Cortex of kidney (tissue), 1 donor: Measurements from ENCODE around the gene RPL22.

ENCODE experiments used
- DNase-seq: peaks from one replicate; lab custom pipeline; 2025; lab: John Stamatoyannopoulos, UW

The RPL22 gene

DNA sequence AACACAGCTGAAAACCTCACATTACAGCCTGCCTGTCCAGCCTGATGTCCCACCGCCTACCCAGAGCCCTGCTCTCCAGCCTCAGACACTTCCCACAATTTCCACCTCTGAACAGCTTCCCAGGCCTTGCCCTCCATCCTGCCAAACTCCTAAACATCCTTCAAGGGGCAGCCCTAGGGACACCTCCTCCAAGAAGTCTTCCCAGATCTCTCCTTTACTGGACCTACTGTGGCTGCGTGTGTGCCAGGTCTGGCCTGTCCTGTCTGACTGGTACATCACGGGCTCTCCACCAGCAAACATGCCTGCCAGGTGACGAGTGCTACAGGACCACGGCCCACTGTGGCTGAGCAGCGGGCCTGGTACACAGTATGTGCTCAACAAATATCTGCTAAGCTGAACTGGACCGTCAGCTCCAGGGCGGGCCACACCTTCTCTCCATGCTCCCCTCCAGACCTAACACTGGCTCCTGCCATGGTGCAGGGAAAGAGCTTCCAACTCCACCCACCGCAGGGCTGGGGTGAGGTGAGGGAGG, 48.0 kb downstream of the RPL22 start:
- no peak for DNase-seq

DNA sequence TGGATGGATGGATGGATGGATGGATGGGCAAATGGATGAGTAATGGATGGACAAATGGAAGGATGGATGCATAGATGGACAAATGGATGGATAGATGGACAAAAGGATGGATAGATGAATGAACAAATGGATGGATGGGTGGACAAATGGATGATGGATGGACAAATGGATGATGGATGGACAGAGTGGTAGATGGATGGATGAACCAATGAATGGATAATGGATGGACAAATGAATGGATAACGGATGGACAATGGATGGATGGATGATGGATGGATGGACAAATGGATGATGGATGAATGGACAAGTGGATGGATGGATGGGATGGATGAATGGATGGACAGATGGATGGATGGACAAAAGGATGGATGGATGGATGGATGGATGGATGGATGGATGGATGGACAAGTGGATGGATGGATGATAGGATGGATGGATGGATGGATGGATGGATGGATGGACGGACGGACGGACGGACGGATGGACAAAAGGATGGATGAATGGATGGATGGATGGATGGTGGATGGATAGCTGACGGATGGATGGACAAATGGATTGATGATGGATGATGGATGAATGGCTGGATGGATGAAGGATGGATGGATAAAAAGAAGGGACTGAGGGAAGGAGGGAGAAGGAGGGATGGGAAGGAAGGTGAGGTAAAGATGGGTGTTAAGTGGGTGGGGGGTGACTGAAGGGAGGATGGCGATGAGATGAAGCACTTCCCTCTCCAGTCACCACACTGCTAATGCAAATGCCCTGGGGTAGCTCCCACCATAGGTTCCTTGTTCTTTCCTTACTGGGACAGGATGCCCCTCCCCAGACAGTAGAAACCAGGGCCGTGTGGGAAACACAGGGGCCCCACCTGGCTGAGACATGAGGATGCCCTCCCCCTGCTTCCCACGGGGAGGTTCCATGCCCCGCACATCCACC, 49.1 kb downstream of the RPL22 start:
- DNase-seq = no peak

DNA sequence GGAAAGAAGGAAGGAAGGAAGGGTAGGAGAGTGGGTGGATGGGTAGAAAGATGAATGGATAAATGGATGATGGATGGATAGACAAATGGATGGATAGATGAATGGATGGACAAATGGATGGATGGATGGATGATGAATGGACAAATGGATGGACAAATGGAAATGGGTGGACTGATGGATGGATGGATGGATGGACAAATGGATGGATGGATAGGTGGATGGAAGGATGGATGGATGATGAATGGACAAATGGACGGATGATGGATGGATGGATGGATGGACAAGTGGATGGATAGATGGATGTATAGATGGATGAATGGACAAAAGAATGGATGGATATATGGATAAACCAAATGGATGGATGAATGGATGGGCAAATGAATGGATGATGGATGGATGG, 49.8 kb downstream of the RPL22 start:
- DNase-seq = no peak

DNA sequence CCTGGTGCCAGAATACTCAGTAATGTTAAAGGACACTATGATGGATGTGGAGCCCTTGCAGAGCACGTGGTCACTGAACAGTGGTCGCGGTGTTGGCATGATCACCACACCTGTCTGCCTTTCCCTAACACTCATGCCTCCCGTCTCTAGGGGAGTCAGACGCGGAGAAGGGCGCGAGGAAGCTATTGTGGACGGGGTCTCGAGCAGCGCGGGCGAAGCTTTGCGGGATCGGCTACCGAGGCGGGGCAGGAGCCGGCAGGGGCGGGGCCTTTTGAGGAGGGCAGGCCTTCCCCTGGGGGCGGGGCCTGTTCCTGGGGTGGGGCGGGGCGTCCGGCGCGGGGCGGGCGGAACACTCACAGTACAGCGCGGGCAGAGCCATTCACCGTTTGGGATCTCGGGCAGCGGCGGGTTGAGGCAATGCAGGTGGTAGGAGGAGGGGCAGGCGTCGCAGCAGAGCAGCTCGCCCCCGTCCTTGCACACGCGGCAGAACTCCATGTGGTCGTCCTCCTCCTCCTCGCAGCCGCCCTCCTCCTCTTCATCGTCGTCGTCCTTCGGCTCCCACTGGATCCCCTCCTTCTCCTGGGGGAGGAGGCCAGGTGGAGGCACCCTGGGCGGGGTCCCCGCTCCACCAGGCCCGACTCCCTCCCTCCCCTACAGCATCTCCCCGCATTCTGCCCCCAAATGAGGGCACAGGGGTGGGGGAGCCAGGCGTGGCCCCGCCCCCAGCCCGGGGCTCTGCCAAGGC, 50.7 kb downstream of the RPL22 start:
- no peak for DNase-seq

DNA sequence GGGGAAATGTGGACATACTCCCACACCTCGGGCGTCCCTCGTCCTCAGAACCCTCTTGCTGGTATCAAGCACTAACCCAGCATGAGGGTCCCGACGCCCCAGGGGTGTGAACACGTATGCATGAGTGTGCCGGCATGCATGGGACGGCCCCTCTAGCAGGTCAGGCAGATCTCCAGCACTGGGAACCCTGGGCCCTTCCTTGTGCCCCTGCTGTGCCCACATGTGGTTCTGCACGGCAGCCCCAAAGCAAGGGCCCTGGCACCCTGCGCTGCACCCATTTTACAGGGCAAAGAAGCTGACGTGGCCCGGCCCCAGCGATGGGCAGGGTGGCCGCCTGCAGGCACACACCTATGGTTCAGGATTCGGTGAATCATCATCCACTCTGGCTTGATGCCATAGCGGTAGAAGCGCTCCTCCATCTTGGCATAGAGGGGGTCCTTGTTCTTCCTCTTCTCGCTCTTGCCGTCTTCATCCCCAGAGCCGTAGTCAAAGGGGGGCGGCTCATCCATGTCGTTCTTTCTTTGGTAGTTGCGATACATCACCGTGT, 53.5 kb downstream of the RPL22 start:
- DNase-seq = no peak

DNA sequence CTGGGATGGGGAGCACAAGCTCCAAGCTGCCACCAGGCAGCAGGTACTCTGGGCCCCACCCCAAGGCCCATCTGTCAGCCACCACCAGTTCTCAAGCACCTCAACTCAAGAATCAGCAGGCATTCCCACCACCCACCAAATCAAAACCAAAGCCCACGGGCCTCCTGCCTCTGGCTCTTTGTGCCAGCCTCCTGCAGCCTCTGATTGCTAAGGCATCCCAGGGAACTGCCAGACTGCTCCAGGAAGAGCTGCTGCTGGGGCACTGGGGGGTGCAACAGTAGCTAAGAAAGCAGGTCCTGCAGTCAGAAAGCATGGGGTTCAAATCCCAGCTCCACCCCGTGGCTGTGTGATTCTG, 54.0 kb downstream of the RPL22 start:
- DNase-seq = no peak

DNA sequence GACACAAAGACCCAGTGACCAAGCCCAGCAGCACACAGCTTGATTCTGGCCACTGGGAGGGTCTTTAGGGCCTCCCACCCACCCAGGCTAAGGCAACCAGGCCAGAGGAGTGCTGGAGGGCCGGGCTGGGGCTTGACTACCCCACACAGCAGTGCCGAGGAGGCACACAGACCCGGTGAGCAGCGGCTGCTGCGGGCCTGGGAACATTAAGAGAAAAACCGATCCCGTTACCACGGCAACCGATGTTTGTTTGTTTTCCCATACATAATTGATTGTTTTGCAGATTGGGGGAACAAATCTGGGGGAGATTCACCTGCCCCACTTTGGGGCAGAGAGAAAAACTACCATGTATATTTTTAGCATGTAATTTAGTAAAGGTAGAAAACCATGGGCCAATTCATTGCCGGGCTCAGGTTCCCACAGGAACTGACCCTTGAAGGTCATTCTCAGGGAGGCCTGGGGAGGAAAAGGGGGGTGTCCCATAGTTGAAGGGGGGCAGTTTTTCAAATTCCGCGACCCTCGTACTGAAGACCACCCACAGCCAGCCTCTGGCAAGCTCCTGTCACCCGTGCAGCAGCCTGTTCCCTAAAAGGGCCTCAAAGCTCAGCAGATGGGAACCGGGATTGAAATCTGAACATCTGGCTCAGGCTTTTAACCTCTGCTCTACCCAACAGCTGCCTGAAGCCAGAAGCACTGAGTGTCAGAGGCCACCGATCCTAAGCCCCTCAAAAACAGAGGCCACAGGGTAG, 54.6 kb downstream of the RPL22 start:
- DNase-seq = no peak

DNA sequence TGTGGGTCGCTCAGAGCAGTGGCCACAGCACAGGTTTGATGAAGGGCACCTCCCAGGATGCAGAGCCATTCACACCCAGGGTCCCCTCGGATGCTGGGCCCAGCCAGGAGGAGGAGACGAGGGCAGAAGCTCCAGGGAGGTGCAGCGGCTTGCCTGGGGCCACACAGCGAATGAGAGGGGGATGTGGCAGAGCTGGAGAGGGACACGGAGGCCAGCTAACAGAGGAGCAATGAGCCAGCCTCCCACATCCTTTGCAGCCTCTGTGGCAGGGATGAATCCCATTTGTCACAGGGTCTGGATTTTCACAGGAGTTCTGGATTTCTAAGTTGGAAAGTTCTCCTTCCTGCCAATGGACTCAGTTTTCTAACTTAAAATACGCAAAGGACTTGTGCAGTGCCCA, 55.2 kb downstream of the RPL22 start:
- DNase-seq = no peak

DNA sequence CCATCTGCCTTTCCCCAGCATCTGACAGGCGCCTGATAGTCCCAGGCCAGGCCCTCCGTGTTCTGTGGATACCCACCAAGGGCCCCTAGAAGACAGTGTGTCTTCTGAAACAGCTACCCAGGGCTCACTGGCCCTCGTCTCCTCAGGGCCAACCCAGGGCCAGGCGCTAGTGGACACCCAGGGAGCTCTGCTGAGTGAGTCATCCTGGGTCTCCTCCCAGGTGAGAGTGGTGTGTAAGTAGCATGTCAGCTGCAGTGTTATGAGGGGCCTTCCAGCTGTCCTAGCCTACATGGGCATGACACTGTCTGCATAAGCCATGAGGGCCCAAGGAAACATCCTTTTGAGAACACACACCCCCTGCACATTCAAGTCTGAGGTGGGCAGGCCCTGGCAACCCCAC, 56.0 kb downstream of the RPL22 start:
- no peak for DNase-seq

DNA sequence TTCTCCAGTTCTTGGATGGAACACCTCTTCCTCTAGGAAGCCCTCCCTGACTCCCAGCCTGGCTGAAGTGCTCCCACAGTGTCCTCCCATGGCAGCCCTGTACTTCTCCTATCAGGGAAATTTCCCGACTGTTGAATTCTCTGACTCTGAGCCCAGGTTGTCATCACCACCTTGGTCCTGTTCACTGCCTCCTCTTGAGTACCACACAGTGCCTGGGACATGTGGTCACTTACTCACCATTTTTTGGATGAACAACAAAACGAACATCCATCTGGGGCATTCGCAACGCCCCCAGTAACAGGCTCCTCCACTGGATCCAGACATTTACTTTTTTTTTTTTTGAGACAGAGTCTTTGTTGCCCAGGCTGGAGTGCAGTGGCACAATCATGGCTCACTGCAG, 56.7 kb downstream of the RPL22 start:
- no peak for DNase-seq

DNA sequence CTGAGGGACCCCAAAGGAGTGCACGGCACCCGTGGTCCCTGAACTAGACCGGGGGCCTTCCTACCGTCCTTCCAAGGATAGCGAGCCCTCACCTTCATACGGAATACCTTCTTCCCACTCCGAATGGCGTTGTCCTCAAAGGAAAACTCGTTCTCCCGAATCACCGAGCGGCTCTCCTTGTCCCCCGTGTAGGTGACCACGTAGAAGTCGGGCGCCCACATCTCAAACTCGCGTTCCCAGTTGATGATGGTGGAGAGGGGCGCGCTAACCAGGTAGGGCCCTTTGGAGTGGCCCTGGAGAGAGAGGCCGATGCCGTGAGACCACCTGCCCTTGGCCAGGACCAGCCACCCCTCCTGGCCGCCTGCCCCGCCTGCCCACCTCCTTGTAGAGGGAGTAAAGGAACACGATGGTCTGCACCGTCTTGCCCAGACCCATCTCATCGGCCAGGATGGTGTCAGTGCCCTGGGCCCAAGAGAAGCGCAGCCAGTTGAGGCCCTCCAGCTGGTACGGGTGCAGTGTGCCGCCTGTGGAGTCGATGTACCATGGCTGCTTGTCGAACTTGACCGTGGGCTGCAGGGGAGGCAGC, 57.3 kb downstream of the RPL22 start:
- DNase-seq = no peak

DNA sequence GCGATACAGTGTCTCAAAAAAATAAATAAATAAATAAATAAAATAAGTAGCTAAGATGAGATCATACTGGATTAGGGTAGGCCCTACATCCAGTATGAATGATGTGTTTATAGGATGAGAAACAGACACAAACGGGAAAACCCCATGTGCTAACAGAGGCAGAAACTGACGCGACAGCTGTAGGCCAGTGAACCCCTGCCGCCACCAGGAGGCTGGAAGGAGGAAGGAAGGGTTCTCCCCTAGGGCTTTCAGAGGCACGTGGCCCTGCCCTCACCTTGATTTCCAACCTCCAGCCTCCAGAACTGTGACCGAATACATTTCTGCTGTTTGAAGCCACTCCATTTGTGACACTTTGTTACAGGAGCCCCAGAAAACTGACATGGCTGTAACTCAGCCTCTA, 57.8 kb downstream of the RPL22 start:
- DNase-seq = no peak

DNA sequence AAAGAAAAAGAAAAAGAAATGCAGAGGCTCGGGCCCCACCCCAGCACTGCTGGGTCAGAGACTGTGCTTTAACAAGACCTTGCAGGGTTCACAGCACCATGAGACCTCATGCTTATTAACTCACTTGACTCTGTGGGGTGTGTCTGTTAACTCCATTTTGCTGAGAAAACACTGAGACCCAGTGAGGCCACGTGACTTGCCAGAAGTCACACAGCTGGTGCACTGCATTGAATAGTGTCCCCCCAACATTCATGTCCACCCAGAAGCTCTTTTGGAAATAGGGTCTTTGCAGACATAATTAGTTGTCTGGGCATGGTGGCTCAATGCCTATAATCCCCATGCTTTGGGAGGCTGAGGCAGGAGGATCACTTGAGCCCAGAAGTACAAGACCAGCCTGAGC, 59.0 kb downstream of the RPL22 start:
- no peak for DNase-seq

DNA sequence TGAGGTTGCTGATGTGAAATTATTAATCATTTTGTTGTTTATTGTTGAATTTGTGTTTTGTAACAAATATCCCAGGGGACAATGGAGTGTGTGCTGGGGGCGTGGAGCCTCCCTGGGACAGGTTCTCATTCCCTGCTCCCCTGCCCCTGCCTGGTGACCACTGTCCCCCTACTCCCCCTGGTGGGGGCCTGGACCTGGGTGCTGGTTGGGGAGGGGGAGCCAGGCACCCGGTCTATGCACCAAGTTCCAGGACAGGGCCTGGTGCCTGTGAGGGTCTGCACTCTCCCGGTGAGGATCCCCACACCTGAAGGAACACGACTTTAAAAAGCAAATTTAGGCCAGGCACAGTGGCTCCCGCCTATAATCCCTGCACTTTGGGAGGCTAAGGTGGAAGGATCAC, 61.6 kb downstream of the RPL22 start:
- DNase-seq = no peak

DNA sequence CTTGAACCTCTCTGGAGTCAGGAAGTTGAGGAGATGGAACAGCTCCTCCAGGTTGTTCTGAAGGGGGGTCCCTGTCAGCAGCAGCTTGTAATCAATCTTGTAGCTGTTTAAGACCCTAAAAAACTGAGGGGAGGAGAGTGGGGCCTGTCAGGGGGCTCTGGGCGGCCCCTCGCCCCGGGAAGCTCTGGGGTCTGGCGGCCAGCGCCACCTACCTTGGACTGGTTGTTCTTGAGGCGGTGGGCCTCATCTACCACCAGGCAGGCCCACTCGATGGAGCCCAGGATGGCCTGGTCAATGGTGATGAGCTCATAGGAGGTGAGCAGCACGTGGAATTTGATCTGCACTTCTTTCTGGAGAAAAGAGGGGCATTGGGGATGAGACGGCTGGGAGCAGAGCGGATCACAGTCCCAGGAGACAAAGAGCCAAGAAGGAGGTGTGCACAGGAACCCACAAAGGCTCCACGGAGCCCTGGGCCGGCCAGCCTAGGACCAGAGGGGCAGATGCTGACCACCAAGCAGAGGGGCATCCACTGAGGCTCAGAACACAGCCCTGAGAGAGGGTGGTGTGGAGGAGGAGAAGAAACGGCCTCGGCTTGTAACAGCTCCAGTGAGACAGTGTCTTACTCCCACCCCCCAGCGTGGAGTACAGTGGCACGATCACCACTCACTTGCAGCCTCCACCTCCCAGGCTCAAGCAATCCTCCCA, 62.7 kb downstream of the RPL22 start:
- DNase-seq = no peak
